Fibroblast of skin of right biceps (primary cell): Measurements from ENCODE around the gene CMSS1.
A peak's percentile ranks its signal among the peaks of the same experiment; 100 is the strongest.
"Not testable (repeated sequence)": the region's sequence is repeated elsewhere in the genome, so short reads cannot be mapped to it uniquely, and the experiment has no call there.

Experiments used
- DNase-seq: peaks from one replicate; pipeline ENCODE4 v3.0.0-alpha.2; 2013

Gene CMSS1

GRCh38 chr3:100030914-100031425 lies 213.3 kb downstream of the CMSS1 start:
- no peak for DNase-seq

GRCh38 chr3:100032243-100032642 lies 214.6 kb downstream of the CMSS1 start:
- peak; percentile 87 for DNase-seq

GRCh38 chr3:100033184-100033583 lies 215.5 kb downstream of the CMSS1 start:
- DNase-seq = peak; percentile 89

GRCh38 chr3:100033903-100034471 lies 216.3 kb downstream of the CMSS1 start:
- peak; percentile 86 for DNase-seq

GRCh38 chr3:100039075-100039474 lies 221.4 kb downstream of the CMSS1 start:
- DNase-seq = no peak

- DNase-seq = peak; percentile 65
Observed at GRCh38 chr3:100040451-100041225, 223.0 kb downstream of the CMSS1 start.

- peak; percentile 94 for DNase-seq
Observed at GRCh38 chr3:100041328-100041749, 223.7 kb downstream of the CMSS1 start.

GRCh38 chr3:100042166-100042981 lies 224.7 kb downstream of the CMSS1 start:
- peak; percentile 94 for DNase-seq

GRCh38 chr3:100043271-100043670 lies 225.6 kb downstream of the CMSS1 start:
- peak; percentile 22 for DNase-seq

GRCh38 chr3:100044369-100044768 lies 226.7 kb downstream of the CMSS1 start:
- DNase-seq = no peak

- peak; percentile 99 for DNase-seq
Observed at GRCh38 chr3:100045696-100046095, 228.0 kb downstream of the CMSS1 start.

GRCh38 chr3:100046986-100047385 lies 229.3 kb downstream of the CMSS1 start:
- DNase-seq = no peak

GRCh38 chr3:100047455-100048141 lies 229.9 kb downstream of the CMSS1 start:
- peak; percentile 92 for DNase-seq

GRCh38 chr3:100048248-100048647 lies 230.6 kb downstream of the CMSS1 start:
- no peak for DNase-seq

- DNase-seq = not testable (repeated sequence)
Observed at GRCh38 chr3:100051513-100051912, 233.9 kb downstream of the CMSS1 start.

GRCh38 chr3:100053951-100054620 lies 236.4 kb downstream of the CMSS1 start:
- no peak for DNase-seq

- no peak for DNase-seq
Observed at GRCh38 chr3:100057716-100058575, 240.3 kb downstream of the CMSS1 start.

GRCh38 chr3:100059472-100059871 lies 241.8 kb downstream of the CMSS1 start:
- DNase-seq = no peak

GRCh38 chr3:100060685-100061484 lies 243.2 kb downstream of the CMSS1 start:
- DNase-seq = no peak

- no peak for DNase-seq
Observed at GRCh38 chr3:100062665-100063064, 245.0 kb downstream of the CMSS1 start.
